WI38 (cell line): Measurements from ENCODE around the gene IGSF11.

Source experiments
- H3K4me3 ChIP-seq: 2 replicates; pipeline ENCODE4 v1.5.1; 2011; ENCODE audit warnings: low read depth, mild to moderate bottlenecking, control low read depth, low read length
- TF ChIP-seq, protein P1 (sequence below): IDR thresholded peaks from 2 replicates; pipeline ENCODE4 v1.5.1; 2012; ENCODE audit warnings: low read depth, mild to moderate bottlenecking, control low read depth, low read length

IGSF11 gene

DNA sequence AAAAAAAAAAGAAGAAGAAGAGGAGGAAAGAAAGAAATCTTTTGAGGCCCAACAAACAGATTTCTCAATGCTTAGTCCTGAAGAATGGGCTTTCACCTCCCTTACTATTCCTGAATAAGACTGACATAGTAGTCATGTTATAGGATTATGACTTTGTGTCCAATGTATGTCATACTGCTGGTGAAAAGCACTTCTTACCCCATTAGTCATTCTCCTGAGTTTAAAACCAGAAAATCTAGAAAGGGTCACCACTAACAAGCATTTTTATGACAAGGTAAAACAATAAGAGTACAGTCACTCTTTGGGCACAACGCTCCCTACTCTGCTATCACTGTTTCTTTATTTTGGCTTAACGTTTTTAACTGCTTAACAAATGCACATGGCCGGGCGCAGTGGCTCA, 88.2 kb downstream of the IGSF11 start:
- H3K4me3 ChIP-seq: no peak overlapping the region
- TF ChIP-seq, protein P1, sequence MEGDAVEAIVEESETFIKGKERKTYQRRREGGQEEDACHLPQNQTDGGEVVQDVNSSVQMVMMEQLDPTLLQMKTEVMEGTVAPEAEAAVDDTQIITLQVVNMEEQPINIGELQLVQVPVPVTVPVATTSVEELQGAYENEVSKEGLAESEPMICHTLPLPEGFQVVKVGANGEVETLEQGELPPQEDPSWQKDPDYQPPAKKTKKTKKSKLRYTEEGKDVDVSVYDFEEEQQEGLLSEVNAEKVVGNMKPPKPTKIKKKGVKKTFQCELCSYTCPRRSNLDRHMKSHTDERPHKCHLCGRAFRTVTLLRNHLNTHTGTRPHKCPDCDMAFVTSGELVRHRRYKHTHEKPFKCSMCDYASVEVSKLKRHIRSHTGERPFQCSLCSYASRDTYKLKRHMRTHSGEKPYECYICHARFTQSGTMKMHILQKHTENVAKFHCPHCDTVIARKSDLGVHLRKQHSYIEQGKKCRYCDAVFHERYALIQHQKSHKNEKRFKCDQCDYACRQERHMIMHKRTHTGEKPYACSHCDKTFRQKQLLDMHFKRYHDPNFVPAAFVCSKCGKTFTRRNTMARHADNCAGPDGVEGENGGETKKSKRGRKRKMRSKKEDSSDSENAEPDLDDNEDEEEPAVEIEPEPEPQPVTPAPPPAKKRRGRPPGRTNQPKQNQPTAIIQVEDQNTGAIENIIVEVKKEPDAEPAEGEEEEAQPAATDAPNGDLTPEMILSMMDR: no peak

DNA sequence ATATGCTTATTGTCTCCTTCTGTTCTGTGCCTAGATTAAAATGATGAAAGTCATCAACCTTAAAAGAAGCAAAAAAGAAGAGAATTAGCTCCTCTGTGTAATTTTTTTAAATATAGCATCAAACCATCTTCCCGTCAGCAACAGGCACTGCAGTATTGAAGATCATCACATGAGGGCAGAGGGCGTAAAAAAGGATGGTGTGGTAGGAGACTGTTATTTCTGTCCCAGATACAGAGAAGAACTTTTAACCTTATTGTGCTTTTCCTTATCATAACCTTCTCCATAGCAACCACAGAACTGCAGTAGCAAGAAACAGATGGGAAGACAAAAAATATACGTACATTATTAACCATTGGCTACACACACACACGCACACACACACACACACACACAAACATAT, 88.8 kb downstream of the IGSF11 start:
- H3K4me3 ChIP-seq: no peak overlapping the region
- TF ChIP-seq, protein P1: no peak

DNA sequence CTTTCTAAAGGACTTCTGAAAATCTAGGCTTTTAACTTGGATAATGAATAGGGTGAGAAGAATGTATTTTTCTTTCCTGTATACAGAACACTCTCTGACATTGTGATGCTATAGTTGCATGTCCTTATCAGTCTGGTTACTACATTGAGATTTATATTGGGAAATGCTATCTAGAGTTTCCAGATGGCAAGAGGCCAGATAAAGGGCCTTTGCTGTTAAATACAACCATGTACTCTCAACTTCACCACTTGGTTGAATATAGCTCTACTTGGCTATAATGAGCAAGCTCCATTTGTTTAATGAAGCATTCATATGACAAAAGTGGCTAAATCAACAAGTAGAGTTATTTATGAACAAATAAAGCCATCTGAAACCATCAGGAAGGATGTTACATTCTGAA, 91.0 kb downstream of the IGSF11 start:
- no peak overlapping the region for H3K4me3 ChIP-seq

DNA sequence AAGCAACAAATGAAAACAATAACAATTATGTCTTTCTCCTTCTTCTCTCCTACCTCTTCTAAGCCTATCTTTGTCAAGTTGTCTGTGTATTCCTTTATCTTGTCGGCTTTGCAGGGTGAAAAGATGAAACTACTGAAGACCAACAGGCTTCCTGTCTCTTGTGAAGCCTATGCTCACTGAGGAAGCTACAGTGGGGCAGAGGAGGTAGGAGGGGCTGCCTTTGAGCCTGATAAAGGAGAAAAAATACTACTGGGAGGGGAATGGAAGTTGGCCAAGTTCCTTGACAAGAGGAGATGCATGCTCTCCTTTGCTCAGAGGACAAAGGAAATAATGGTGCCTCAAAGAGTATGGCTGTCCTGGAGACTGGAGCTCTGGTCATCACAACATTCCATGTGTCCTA, 92.0 kb downstream of the IGSF11 start:
- no peak overlapping the region for H3K4me3 ChIP-seq
- TF ChIP-seq, protein P1: no peak

More for the DNA sequence above, 91.0 kb downstream of the IGSF11 start:
- TF ChIP-seq, protein P1: no peak

DNA sequence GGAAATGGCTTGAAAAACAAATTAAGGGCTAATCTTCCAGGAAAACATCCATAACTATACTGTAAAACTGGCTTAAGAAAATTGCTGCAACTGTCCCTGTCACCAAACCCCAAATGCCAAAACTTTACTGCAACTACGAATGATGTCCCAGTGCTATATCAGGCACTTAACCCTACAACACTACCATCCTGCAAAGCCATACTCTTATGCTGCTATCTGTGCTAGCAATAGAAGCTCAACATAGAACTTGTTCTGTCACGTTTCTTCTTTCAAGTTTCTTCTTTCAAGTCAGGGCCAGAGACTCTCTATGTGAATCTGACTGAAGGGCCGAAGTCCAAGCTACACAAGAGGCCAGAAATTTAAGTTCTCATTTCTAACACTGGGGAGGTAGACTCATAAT, 92.5 kb downstream of the IGSF11 start:
- no peak overlapping the region for H3K4me3 ChIP-seq
- TF ChIP-seq, protein P1: no peak

DNA sequence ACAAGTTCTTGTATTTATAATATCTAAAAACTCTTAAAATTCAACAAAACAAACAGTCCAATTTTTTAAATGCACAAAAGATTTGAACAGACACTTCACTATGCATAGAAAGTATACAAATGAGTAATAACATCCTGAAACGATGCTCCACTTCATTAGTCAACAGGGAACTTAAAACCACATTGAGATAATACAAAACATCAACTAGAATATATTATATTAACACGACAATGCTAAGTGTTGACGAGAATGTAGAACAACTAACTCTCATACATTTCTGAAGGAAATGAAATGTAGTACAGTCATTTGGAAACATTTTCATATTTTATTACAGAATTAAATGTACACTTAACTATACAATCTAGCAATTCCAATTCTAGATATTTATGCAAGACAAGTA, 93.4 kb downstream of the IGSF11 start:
- TF ChIP-seq, protein P1: no peak

DNA sequence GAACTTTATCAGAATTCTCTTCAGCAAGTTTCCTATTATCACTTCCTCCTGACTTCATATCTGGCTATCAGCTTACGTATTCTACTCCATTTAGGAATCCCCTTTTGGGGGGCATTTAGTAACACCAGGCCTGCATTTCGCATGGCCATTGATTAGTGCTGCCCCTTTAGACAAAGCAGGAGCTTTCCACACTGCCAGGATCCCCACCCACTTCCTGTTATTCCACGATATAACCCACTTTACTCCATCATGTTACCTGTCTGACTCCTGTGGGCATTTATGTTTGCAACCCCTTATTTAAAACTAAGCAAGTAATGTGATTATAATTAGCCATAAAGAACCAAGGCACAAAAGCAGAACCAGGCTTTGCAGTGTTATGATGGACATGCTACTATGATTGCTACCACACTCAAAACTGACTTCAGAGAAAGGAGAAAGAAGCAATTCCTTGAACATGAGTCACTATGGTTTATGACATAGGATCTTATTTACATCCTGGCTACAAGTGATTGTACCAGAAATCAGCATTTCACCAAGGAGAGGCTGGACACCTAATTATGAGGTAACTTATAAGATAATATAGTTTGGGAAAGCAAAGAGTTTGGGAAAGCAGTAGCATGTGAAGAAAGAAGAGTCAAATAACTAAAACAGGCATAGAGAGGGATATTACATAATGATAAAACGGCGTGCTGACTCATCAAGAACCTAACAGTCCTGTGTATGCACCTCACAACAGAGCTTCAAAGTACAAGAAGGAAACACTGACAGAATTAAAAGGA, 96.3 kb downstream of the IGSF11 start:
- no peak overlapping the region for H3K4me3 ChIP-seq
- TF ChIP-seq, protein P1: no peak

More for the DNA sequence above, 93.4 kb downstream of the IGSF11 start:
- no peak overlapping the region for H3K4me3 ChIP-seq
